ENCODE data around the gene RNF208. TPM values are rescaled to one million over a fixed set of nuclear protein-coding genes. Genes with fewer than 3 reads are reported as not detected.

The RNF208 gene
- polyA plus RNA-seq, 1 of the 3 experiments (the other 2 are of a cell fraction): 2.7 TPM

GRCh38 chr9:137181680-137182079 is 40.4 kb downstream of the RNF208 start:
- POLR2A ChIA-PET: interaction anchor here (0.6 kb wide), 1 partner anchor 52 kb away, joined by 3 read pairs; no protein-coding TSS in a partner anchor
- no peak for TF ChIP-seq ZBTB33 (IDR thresholded peaks at IDR 0.05; ENCODE audit: borderline replicate concordance, low read depth)
- no peak for TF ChIP-seq CHD2 (IDR thresholded peaks at IDR 0.05; ENCODE audit: low read length, partially characterized antibody)
- no peak for TF ChIP-seq YY1 (IDR thresholded peaks at IDR 0.05; ENCODE audit: low read depth)
- TF ChIP-seq PBX3 (IDR thresholded peaks at IDR 0.05): no peak
- Histone ChIP-seq H3F3A (replicated peaks; ENCODE audit: insufficient read depth) (no peaks in the 10 kb centered on the region), H3K4me1 (ENCODE audit: control insufficient read depth in 1 of 2, insufficient read depth in 2 of 2, low read depth in 1 of 2, low read length in 1 of 2) (peaks cover 1 to 10% of the 10 kb centered on the region in 2 experiments; a peak in 1 of 4 replicates), H3K36me3 (replicated peaks in 1 of 2; ENCODE audit: control insufficient read depth in 1 of 2, insufficient read depth in 2 of 2, low read length in 1 of 2) (peaks cover 0 to 67% of the 10 kb centered on the region in 2 experiments), H3K9me3 (no peaks in the 10 kb centered on the region), H3K79me2 (ENCODE audit: insufficient read depth) (peaks cover 8% of the 10 kb centered on the region), H4K20me1 (ENCODE audit: insufficient read depth) (no peaks in the 10 kb centered on the region), H3K27me3 (ENCODE audit: insufficient read depth) (no peaks in the 10 kb centered on the region), H3K4me3 (ENCODE audit: low read depth in 2 of 2, low read length in 1 of 2) (no peak overlapping the region), H2AFZ (ENCODE audit: low read depth) (no peak overlapping the region), H3K27ac (ENCODE audit: low read depth in 2 of 2, low read length in 1 of 2) (no peak overlapping the region), H3K9me2 (no peaks in the 10 kb centered on the region), H3K4me2 (no peak overlapping the region), H3K9ac (no peak overlapping the region)
- WGBS (ENCODE audit: low lambda C conversion rate): 92% methylated on average over 14 of the region's 22 CpGs
- DNase-seq: no peak
- CTCF ChIA-PET: interaction anchor here (0.9 to 1.7 kb wide), 3 partner anchors 26 to 55 kb away, joined by 3 to 5 read pairs (median 3); no protein-coding TSS in a partner anchor

GRCh38 chr9:137180491-137180890 is 41.5 kb downstream of the RNF208 start:
- Histone ChIP-seq H3K4me1 (ENCODE audit: control insufficient read depth in 1 of 2, insufficient read depth in 2 of 2, low read depth in 1 of 2, low read length in 1 of 2) (peaks cover 0 to 2% of the 10 kb centered on the region in 2 experiments; a peak in 1 of 4 replicates), H3K36me3 (replicated peaks in 1 of 2; ENCODE audit: control insufficient read depth in 1 of 2, insufficient read depth in 2 of 2, low read length in 1 of 2) (peaks cover 0 to 61% of the 10 kb centered on the region in 2 experiments)
- CTCF ChIA-PET: interaction anchor here (1.7 kb wide), 1 partner anchor 56 kb away, joined by 5 read pairs; no protein-coding TSS in a partner anchor

More at GRCh38 chr9:137180491-137180890, 41.5 kb downstream of the RNF208 start:
- POLR2A ChIA-PET: interaction anchor here (0.7 kb wide), 1 partner anchor 9 kb away, joined by 3 read pairs; no protein-coding TSS in a partner anchor
- no peak overlapping the region for H3K27ac ChIP-seq (ENCODE audit: low read depth in 2 of 2, low read length in 1 of 2)
- H3K9me2 ChIP-seq: no peaks in the 10 kb centered on the region
- H3K4me3 ChIP-seq (ENCODE audit: low read depth in 2 of 2, low read length in 1 of 2): no peak overlapping the region
- DNase-seq: no peak
- H2AFZ ChIP-seq (ENCODE audit: low read depth): no peak overlapping the region
- no peaks in the 10 kb centered on the region for H3K27me3 ChIP-seq (ENCODE audit: insufficient read depth)
- H4K20me1 ChIP-seq (ENCODE audit: insufficient read depth): no peaks in the 10 kb centered on the region
- H3F3A ChIP-seq (replicated peaks; ENCODE audit: insufficient read depth): no peaks in the 10 kb centered on the region
- 90% methylated on average over 5 of the region's 20 CpGs for WGBS (ENCODE audit: low lambda C conversion rate)
- H3K79me2 ChIP-seq (ENCODE audit: insufficient read depth): no peaks in the 10 kb centered on the region
- TF ChIP-seq RCOR1 (IDR thresholded peaks at IDR 0.05; ENCODE audit: low read length): no peak
- no peak for TF ChIP-seq RAD21 (IDR thresholded peaks at IDR 0.05; ENCODE audit: low read length)
- TF ChIP-seq EZH2phosphoT487 (IDR thresholded peaks at IDR 0.05; ENCODE audit: borderline replicate concordance, low read depth): no peak
- TF ChIP-seq CHD2 (IDR thresholded peaks at IDR 0.05; ENCODE audit: low read length, partially characterized antibody): no peak
- no peak for TF ChIP-seq PBX3 (IDR thresholded peaks at IDR 0.05)
- H3K4me2 ChIP-seq: no peak overlapping the region
- no peak overlapping the region for H3K9ac ChIP-seq
- no peaks in the 10 kb centered on the region for H3K9me3 ChIP-seq

Data from SK-N-SH (cell line).